Vagina (tissue), 2 donors: ENCODE results near the gene EARS2. TPM values are rescaled to one million over a fixed set of nuclear protein-coding genes. Genes with fewer than 3 reads are reported as not detected.

Experiments
- DNase-seq, 2 donors: peaks; one replicate each; pipeline ENCODE4 v3.0.0-alpha.2; 2017; ENCODE audit errors: extremely low spot score in 2 of 2
- H3K27ac ChIP-seq: fragments of 200-600 bp; sonication (generic); one replicate; pipeline ENCODE4 v1.5.1; 2019
- H3K27me3 ChIP-seq: fragments of 200-600 bp; sonication (generic); one replicate; pipeline ENCODE4 v1.5.1; 2019
- H3K36me3 ChIP-seq, 2 donors: fragments of 200-600 bp; sonication (generic); one replicate each; pipeline ENCODE4 v1.5.1; 2017 to 2019
- H3K4me1 ChIP-seq: fragments of 200-600 bp; sonication (generic); one replicate; pipeline ENCODE4 v1.5.1; 2019
- H3K4me3 ChIP-seq, 2 donors: fragments of 200-600 bp; sonication (generic); 1 replicate in 1 of 2; 2 replicates in 1 of 2; pipeline ENCODE4 v1.5.1; 2016 to 2019
- H3K9me3 ChIP-seq: fragments of 200-600 bp; sonication (generic); one replicate; pipeline ENCODE4 v1.5.1; 2019
- CTCF ChIP-seq, 3 experiments: fragments of 450-650 bp in 2 of 3; fragments of 200-600 bp in 1 of 3; sonication (generic) in 1 of 3; IDR thresholded peaks; one replicate each; pipeline ENCODE4 v1.5.1; 2017 to 2019; ENCODE audit warnings: antibody characterized with exemption in 3 of 3, mild to moderate bottlenecking in 2 of 3, moderate library complexity in 2 of 3
- POLR2A ChIP-seq, 2 donors: fragments of 450-650 bp; IDR thresholded peaks; one replicate each; pipeline ENCODE4 v1.6.1; 2017; ENCODE audit warnings: antibody characterized with exemption in 2 of 2, mild to moderate bottlenecking in 2 of 2, moderate library complexity in 2 of 2
- POLR2AphosphoS5 ChIP-seq, 2 donors: sonication (generic); formaldehyde crosslinking; IDR thresholded peaks; one replicate each; pipeline ENCODE4 v1.9.0; 2017; ENCODE audit warnings: antibody characterized with exemption in 2 of 2, mild to moderate bottlenecking in 2 of 2, low read depth in 1 of 2; ENCODE audit not compliant: insufficient read depth in 1 of 2
- intact Hi-C: fragments of 100-400 bp; cut with DNase I; formaldehyde crosslinking; loops from one replicate; pipeline ENCODE4 v1.15.1; 2023
- total RNA-seq: library from RNA; depleted of rRNA; stranded (reverse); fragments of >200 nt; gene quantifications from one replicate; pipeline ENCODE4 v1.2.3, GENCODE V29; 2016

The EARS2 gene
- total RNA-seq, result 46.7 TPM

- Histone ChIP-seq H3K27me3 (no peaks in the 10 kb centered on the region), H3K4me3 (peak within 1 kb of the TSS; percentile 78 to 86), H3K9me3 (no peaks in the 10 kb centered on the region), H3K36me3 (peaks cover 0 to 31% of the 10 kb centered on the region in 2 donors), H3K4me1 (peaks cover 42% of the 10 kb centered on the region), H3K27ac (peak within 1 kb of the TSS; percentile 91)
- intact Hi-C loops, result no loop called here
- DNase-seq, result peak; percentile 97 to 98
- TF ChIP-seq CTCF (IDR thresholded peaks at IDR 0.05), result peak; percentile 65 to 91 (median 67)
- no peak for TF ChIP-seq POLR2A (IDR thresholded peaks at IDR 0.05)
- peak; percentile 92 to 96 for TF ChIP-seq POLR2AphosphoS5 (IDR thresholded peaks at IDR 0.05; ENCODE audit: insufficient read depth in 1 of 2, low read depth in 1 of 2)
These were observed at the start of gene EARS2, which contains the start of gene UBFD1 for GRCh38 chr16:23556881-23557778. EARS2 (minus strand) TSS chr16:23557350; CDS start chr16:23557343, 7 bp downstream. UBFD1 (plus strand) TSS chr16:23557727; CDS start chr16:23557743, 16 bp downstream.

DNA sequence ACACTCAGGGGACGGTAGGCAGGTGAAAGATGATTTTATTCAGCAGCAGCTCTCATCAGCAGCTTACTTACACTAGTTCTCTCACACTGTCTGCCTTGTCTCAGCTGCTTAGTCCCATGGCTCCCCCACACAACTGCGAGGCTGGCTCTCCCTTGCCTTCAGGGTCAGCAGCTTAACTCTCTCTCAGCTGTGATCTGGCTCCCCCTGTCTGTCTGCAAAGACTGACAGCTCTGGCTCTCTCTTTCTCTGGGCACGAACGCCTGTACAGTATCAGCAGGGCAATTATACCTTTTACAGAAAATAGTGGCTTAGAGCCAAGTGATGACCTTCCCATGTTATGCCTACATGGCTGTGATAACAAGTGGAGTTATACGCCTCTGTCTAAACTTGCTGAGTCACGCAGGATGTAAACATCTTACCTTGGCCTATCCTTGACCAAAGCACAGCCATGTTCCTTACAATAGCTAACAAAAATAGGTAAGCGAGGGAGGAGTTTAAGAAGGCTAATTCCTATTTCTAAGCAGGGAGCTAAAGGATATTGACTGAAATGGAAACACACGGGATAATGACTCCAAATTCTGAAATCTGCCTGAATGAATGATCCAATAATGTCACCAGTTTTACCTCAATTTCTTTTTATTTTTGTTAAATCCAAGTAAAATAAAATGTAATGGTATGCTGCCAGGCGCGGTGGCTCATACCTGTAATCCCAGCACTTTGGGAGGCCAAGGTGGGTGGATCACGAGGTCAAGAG is 40.0 kb upstream of the EARS2 start:
- Histone ChIP-seq H3K4me3 (no peak overlapping the region), H3K27me3 (no peaks in the 10 kb centered on the region), H3K9me3 (no peaks in the 10 kb centered on the region), H3K36me3 (peaks cover 0 to 11% of the 10 kb centered on the region in 2 donors), H3K4me1 (peaks cover 21% of the 10 kb centered on the region), H3K27ac (no peak overlapping the region)
- intact Hi-C loops, result no loop called here
- DNase-seq, result no peak
- no peak for TF ChIP-seq CTCF (IDR thresholded peaks at IDR 0.05)
- no peak for TF ChIP-seq POLR2A (IDR thresholded peaks at IDR 0.05)
- no peak for TF ChIP-seq POLR2AphosphoS5 (IDR thresholded peaks at IDR 0.05; ENCODE audit: insufficient read depth in 1 of 2, low read depth in 1 of 2)

DNA sequence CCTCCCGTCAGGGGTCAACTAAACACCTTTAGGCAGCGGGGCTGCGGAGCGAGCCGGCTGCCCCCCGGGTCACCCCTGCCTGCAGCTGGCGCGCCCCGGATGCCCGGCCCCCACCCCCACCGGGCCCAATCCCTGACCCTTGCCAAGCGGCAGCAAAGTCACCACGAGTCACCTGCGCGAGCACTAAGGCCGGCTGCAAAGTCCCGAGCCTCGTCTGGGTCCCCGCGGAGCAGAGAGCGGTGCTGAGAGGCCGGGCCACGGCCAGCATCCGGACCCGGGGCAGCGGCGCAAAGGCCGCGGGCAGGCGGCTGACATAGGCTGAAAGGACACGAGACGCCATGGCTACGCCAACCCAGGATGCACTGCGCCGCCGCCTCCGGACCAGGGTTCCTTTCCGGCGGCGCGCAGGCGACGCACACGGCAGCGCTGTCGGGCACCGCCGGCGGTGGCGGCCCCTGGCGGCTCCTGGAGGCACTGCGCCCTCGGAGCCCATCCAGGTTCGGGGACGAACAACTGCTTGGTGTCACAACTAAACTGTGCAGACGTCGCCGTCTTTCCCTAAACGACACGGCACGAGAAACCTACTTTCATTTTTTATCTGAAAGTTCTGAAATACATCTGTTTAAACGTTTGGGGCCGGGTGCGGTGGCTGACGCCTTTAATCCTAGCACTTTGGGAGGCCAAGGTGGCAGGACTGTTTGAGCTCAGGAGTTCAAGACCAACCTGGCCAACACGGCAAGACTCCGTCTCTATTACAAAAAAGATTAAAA is 39.0 kb upstream of the EARS2 start, which contains the start of gene NDUFAB1:
TSS of gene NDUFAB1 (minus strand) at position 366 of the 770 bp plus-strand sequence. CDS start at position 340, 26 bp downstream.
- TF ChIP-seq CTCF (IDR thresholded peaks at IDR 0.05) (peak; percentile 85 to 100 (median 98)), POLR2AphosphoS5 (IDR thresholded peaks at IDR 0.05; ENCODE audit: insufficient read depth in 1 of 2, low read depth in 1 of 2) (peak in 1 of 2 donors; percentile 73), POLR2A (IDR thresholded peaks at IDR 0.05) (no peak)
- Histone ChIP-seq H3K27ac (peak within 1 kb of the TSS; percentile 70), H3K27me3 (no peaks in the 10 kb centered on the region), H3K4me3 (peak within 1 kb of the TSS; percentile 85 to 91), H3K9me3 (no peaks in the 10 kb centered on the region), H3K4me1 (peaks cover 21% of the 10 kb centered on the region), H3K36me3 (peaks cover 0 to 6% of the 10 kb centered on the region in 2 donors)
- DNase-seq, result no peak
- intact Hi-C loops, result no loop called here

DNA sequence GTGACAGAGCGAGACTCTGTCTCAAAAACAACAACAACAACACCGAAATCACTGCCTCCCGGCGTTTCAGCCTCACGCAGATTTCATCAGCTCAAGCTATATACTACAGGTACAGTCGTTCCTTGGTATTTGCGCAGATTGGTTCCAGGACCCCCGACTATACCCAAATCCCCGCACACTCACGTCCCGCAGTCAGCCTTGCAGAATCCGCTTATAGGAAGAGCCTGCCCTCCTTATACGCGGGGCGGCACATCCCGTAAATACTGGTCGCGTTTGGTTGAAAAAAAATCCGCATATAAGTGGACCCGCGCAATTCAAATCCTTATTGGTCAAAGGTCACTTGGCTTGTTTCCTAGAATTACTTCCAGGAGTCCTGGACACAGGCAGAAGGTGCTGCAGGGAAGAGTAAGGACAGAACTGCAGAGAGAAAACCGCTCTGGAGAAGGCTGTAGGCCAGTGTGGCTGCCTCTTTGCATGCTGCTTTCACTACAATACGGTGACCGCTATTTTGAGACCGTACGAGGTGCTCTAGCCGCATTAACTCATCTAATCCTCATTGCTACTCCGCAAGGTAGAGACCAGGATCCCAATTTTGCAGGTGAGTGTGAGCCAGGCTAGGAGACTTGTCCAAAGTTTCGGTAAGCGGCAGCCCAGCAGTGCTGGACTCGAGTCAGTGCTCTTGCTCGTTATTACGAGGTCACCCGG is 38.2 kb upstream of the EARS2 start:
- intact Hi-C loops, result no loop called here
- Histone ChIP-seq H3K9me3 (no peaks in the 10 kb centered on the region), H3K4me3 (peak overlapping the region; percentile 85 to 91), H3K36me3 (peaks cover 0 to 10% of the 10 kb centered on the region in 2 donors), H3K27me3 (no peaks in the 10 kb centered on the region), H3K27ac (peak overlapping the region; percentile 70), H3K4me1 (peaks cover 21% of the 10 kb centered on the region)
- TF ChIP-seq CTCF (IDR thresholded peaks at IDR 0.05) (no peak), POLR2A (IDR thresholded peaks at IDR 0.05) (no peak), POLR2AphosphoS5 (IDR thresholded peaks at IDR 0.05; ENCODE audit: insufficient read depth in 1 of 2, low read depth in 1 of 2) (no peak)
- no peak for DNase-seq
